ENCODE results near the gene EEFSEC. TPM values are rescaled to one million over a fixed set of nuclear protein-coding genes. Genes with fewer than 3 reads are reported as not detected.

EEFSEC gene
- total and polyA plus RNA-seq, 2 experiments from 2014 or later, result 26.7 to 47.9 TPM

DNA sequence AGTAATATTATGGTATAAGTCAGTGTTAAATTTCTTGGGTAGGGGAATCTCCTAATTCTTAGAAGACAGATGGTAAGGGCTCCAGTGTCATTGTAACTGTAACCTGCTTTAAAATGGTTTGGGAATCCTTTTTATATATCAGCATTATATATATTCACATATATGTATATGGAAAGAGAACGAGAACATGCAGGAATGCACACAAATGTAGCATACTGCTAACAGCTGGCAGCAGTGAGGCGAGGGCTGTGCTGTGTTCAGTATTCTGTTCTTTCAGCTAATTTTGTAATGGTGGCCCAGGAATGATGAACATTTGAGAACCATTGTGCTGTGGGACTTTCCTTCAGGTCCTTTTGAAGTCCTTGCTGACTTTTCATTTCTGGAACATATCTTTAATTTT, 60.8 kb downstream of the EEFSEC start:
- Histone ChIP-seq H3K27ac (no peak overlapping the region), H3K27me3 (no peaks in the 10 kb centered on the region), H3K9me3 (ENCODE audit: low read depth) (no peaks in the 10 kb centered on the region), H3K4me1 (ENCODE audit: low read depth) (peaks cover 18% of the 10 kb centered on the region), H3K4me3 (no peak overlapping the region), H3K36me3 (no peaks in the 10 kb centered on the region)
- DNase-seq (ENCODE audit: low read depth in 1 of 2, low spot score in 1 of 2), result no peak
- TF ChIP-seq, protein P1, sequence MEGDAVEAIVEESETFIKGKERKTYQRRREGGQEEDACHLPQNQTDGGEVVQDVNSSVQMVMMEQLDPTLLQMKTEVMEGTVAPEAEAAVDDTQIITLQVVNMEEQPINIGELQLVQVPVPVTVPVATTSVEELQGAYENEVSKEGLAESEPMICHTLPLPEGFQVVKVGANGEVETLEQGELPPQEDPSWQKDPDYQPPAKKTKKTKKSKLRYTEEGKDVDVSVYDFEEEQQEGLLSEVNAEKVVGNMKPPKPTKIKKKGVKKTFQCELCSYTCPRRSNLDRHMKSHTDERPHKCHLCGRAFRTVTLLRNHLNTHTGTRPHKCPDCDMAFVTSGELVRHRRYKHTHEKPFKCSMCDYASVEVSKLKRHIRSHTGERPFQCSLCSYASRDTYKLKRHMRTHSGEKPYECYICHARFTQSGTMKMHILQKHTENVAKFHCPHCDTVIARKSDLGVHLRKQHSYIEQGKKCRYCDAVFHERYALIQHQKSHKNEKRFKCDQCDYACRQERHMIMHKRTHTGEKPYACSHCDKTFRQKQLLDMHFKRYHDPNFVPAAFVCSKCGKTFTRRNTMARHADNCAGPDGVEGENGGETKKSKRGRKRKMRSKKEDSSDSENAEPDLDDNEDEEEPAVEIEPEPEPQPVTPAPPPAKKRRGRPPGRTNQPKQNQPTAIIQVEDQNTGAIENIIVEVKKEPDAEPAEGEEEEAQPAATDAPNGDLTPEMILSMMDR (IDR thresholded peaks at IDR 0.05; ENCODE audit: low read depth, low read length), result no peak

GRCh38 chr3:128215290-128215689, 62.0 kb downstream of the EEFSEC start:
- no peak overlapping the region for H3K4me3 ChIP-seq
- no peak overlapping the region for H3K27ac ChIP-seq
- H3K27me3 ChIP-seq, result no peaks in the 10 kb centered on the region
- no peak for DNase-seq (ENCODE audit: low read depth in 1 of 2, low spot score in 1 of 2)
- no peaks in the 10 kb centered on the region for H3K36me3 ChIP-seq
- TF ChIP-seq, protein P1 (IDR thresholded peaks at IDR 0.05; ENCODE audit: low read depth, low read length), result no peak
- peaks cover 19% of the 10 kb centered on the region for H3K4me1 ChIP-seq (ENCODE audit: low read depth)
- no peaks in the 10 kb centered on the region for H3K9me3 ChIP-seq (ENCODE audit: low read depth)

GRCh38 chr3:128215800-128216495, 62.7 kb downstream of the EEFSEC start:
- Histone ChIP-seq H3K36me3 (no peaks in the 10 kb centered on the region), H3K9me3 (ENCODE audit: low read depth) (no peaks in the 10 kb centered on the region), H3K4me3 (no peak overlapping the region), H3K27ac (no peak overlapping the region), H3K27me3 (no peaks in the 10 kb centered on the region), H3K4me1 (ENCODE audit: low read depth) (peaks cover 19% of the 10 kb centered on the region)
- DNase-seq (ENCODE audit: low read depth in 1 of 2, low spot score in 1 of 2), result no peak
- TF ChIP-seq, protein P1 (IDR thresholded peaks at IDR 0.05; ENCODE audit: low read depth, low read length), result no peak

GRCh38 chr3:128217702-128218547, 64.6 kb downstream of the EEFSEC start:
- Histone ChIP-seq H3K27ac (peak overlapping the region; percentile 85), H3K9me3 (ENCODE audit: low read depth) (no peaks in the 10 kb centered on the region), H3K36me3 (no peaks in the 10 kb centered on the region), H3K4me3 (no peak overlapping the region), H3K27me3 (no peaks in the 10 kb centered on the region), H3K4me1 (ENCODE audit: low read depth) (peaks cover 19% of the 10 kb centered on the region)
- DNase-seq (ENCODE audit: low read depth in 1 of 2, low spot score in 1 of 2), result peak; percentile 35 to 83
- TF ChIP-seq, protein P1 (IDR thresholded peaks at IDR 0.05; ENCODE audit: low read depth, low read length), result no peak

- no peaks in the 10 kb centered on the region for H3K9me3 ChIP-seq (ENCODE audit: low read depth)
- H3K4me3 ChIP-seq, result no peak overlapping the region
- H3K27me3 ChIP-seq, result no peaks in the 10 kb centered on the region
- peaks cover 19% of the 10 kb centered on the region for H3K4me1 ChIP-seq (ENCODE audit: low read depth)
- DNase-seq (ENCODE audit: low read depth in 1 of 2, low spot score in 1 of 2), result peak in 1 of 2 donors; percentile 25
- peak overlapping the region; percentile 85 for H3K27ac ChIP-seq
- H3K36me3 ChIP-seq, result no peaks in the 10 kb centered on the region
- TF ChIP-seq, protein P1 (IDR thresholded peaks at IDR 0.05; ENCODE audit: low read depth, low read length), result no peak
These were observed 65.4 kb downstream of the EEFSEC start for GRCh38 chr3:128218548-128219257.

Measured in cardiac muscle cell (in vitro differentiated cells and primary cell).